Caco-2 (cell line): Measurements from ENCODE around the gene TRMT61A. TPM values are rescaled to one million over a fixed set of nuclear protein-coding genes. Genes with fewer than 3 reads are reported as not detected.
"Not testable (repeated sequence)": the region's sequence is repeated elsewhere in the genome, so short reads cannot be mapped to it uniquely, and the experiment has no call there.

Source experiments
- BruUV-seq: library from RNA; stranded (reverse); fragments of 400-500 nt; replicated peaks from 2 replicates; lab custom pipeline; 2021; lab: Mats Ljungman, UMichigan
- CTCF ChIA-PET: fragments of 300-600 bp; sonication (Branson Sonifier 250); formaldehyde crosslinking; loops from one replicate; lab custom pipeline; 2022; ENCODE audit warnings: antibody characterized with exemption; lab: Charles Lee
- POLR2A ChIA-PET: fragments of 300-600 bp; sonication (Branson Sonifier 250); formaldehyde crosslinking; loops from one replicate; lab custom pipeline; 2022; ENCODE audit warnings: antibody characterized with exemption; lab: Charles Lee
- DNase-seq, 2 experiments: peaks; one replicate each; pipeline versions ENCODE4 v3.0.0 to v3.0.0-alpha.2; 2020 to 2022
- H3K27me3 ChIP-seq: replicated peaks from 2 replicates; pipeline ENCODE4 v1.6.0; 2011; ENCODE audit warnings: low read length; ENCODE audit not compliant: control insufficient read depth, insufficient read depth
- H3K36me3 ChIP-seq: 2 replicates; pipeline ENCODE4 v1.5.1; 2011; ENCODE audit warnings: low read length; ENCODE audit not compliant: control insufficient read depth, insufficient read depth
- H3K4me1 ChIP-seq: fragments of 250-450 bp; sonication (Bioruptor Pico); 2 replicates; pipeline ENCODE4 v1.5.1; 2020; ENCODE audit warnings: mild to moderate bottlenecking
- H3K4me3 ChIP-seq: 2 replicates; pipeline ENCODE4 v1.5.1; 2011; ENCODE audit warnings: low read depth, mild to moderate bottlenecking, control low read depth, low read length
- H3K9me3 ChIP-seq: fragments of 250-450 bp; sonication (Bioruptor Pico); 2 replicates; pipeline ENCODE4 v1.5.1; 2020; ENCODE audit warnings: mild to moderate bottlenecking, moderate library complexity
- H3K27ac Mint-ChIP-seq: one replicate; pipeline ENCODE4 v1.8.0; 2022; ENCODE audit warnings: mixed read lengths; ENCODE audit not compliant: unreplicated experiment
- H3K27me3 Mint-ChIP-seq: one replicate; pipeline ENCODE4 v1.8.0; 2022; ENCODE audit warnings: mixed read lengths; ENCODE audit not compliant: insufficient read depth, unreplicated experiment
- H3K36me3 Mint-ChIP-seq: one replicate; pipeline ENCODE4 v1.8.0; 2022; ENCODE audit warnings: mild to moderate bottlenecking, mixed read lengths; ENCODE audit not compliant: insufficient read depth, unreplicated experiment
- H3K4me1 Mint-ChIP-seq: one replicate; pipeline ENCODE4 v1.8.0; 2022; ENCODE audit warnings: low read depth, mixed read lengths; ENCODE audit not compliant: unreplicated experiment
- H3K4me3 Mint-ChIP-seq: one replicate; pipeline ENCODE4 v1.8.0; 2022; ENCODE audit warnings: mild to moderate bottlenecking, moderate library complexity, mixed read lengths; ENCODE audit not compliant: unreplicated experiment
- H3K9me3 Mint-ChIP-seq: one replicate; pipeline ENCODE4 v1.8.0; 2022; ENCODE audit warnings: mixed read lengths; ENCODE audit not compliant: unreplicated experiment
- CTCF ChIP-seq, 2 experiments: fragments of 200-600 bp in 1 of 2; IDR thresholded peaks; 1 replicate in 1 of 2; 2 replicates in 1 of 2; pipeline versions ENCODE4 v1.5.1 to v1.8.0; 2011 to 2022; ENCODE audit warnings: antibody characterized with exemption in 1 of 2, control low read depth in 1 of 2, inconsistent platforms in 1 of 2, low read depth in 1 of 2, low read length in 1 of 2, mild to moderate bottlenecking in 1 of 2, moderate library complexity in 1 of 2; ENCODE audit not compliant: insufficient read depth in 1 of 2, severe bottlenecking in 1 of 2, unreplicated experiment in 1 of 2
- intact Hi-C: fragments of 100-400 bp; cut with micrococcal nuclease; formaldehyde crosslinking; loops from one replicate; pipeline ENCODE4 v1.10.0; 2022; ENCODE audit not compliant: unreplicated experiment
- total RNA-seq: library from RNA; stranded (reverse); gene quantifications from 2 replicates; pipeline ENCODE4 v1.2.3, GENCODE V29; 2022

The TRMT61A gene
- total RNA-seq, 1 experiment from 2014 or later = 22.3 TPM

GRCh38 chr14:103524002-103524935 is 4.7 kb upstream of the TRMT61A start:
- Histone ChIP-seq H3K36me3 (peaks cover 5% of the 10 kb centered on the region), H3K4me3 (peak overlapping the region; percentile 13), H3K4me1 (peaks cover 62% of the 10 kb centered on the region), H3K27me3 (no peaks in the 10 kb centered on the region), H3K9me3 (no peaks in the 10 kb centered on the region)
- ChIA-PET CTCF (no interaction called here), POLR2A (interaction anchor here (0.6 kb wide), 1 partner anchor 40 kb away, joined by 10 read pairs; no protein-coding TSS in a partner anchor)
- no peak for TF ChIP-seq CTCF (IDR thresholded peaks at IDR 0.05; ENCODE audit: insufficient read depth in 1 of 2, low read depth in 1 of 2, low read length in 1 of 2, severe bottlenecking in 1 of 2, unreplicated experiment in 1 of 2)
- no peaks in the 10 kb centered on the region for H3K27me3 Mint-ChIP-seq
- peak overlapping the region; percentile 84 for H3K27ac Mint-ChIP-seq
- DNase-seq = no peak
- H3K36me3 Mint-ChIP-seq = peaks cover 42% of the 10 kb centered on the region
- no TSS peak for BruUV-seq
- peak overlapping the region; percentile 51 for H3K4me3 Mint-ChIP-seq
- H3K4me1 Mint-ChIP-seq = peaks cover 35% of the 10 kb centered on the region
- intact Hi-C loops = no loop called here
- H3K9me3 Mint-ChIP-seq = no peaks in the 10 kb centered on the region

GRCh38 chr14:103525430-103526246 is 3.4 kb upstream of the TRMT61A start:
- H3K9me3 Mint-ChIP-seq, H3K27me3 ChIP-seq, CTCF ChIA-PET, H3K27me3 Mint-ChIP-seq, H3K36me3 ChIP-seq, intact Hi-C loops, H3K9me3 ChIP-seq, H3K4me3 ChIP-seq, BruUV-seq, POLR2A ChIA-PET: not testable (repeated sequence)
- Mint-ChIP-seq H3K27ac (peak overlapping the region; percentile 84), H3K4me3 (peak overlapping the region; percentile 51), H3K36me3 (peaks cover 38% of the 10 kb centered on the region), H3K4me1 (peaks cover 35% of the 10 kb centered on the region)
- H3K4me1 ChIP-seq = peaks cover 68% of the 10 kb centered on the region
- peak; percentile 75 to 85 for DNase-seq

GRCh38 chr14:103526247-103526913 is 2.6 kb upstream of the TRMT61A start:
- CTCF ChIA-PET = no interaction called here
- no peak overlapping the region for H3K4me3 ChIP-seq
- Mint-ChIP-seq H3K4me1 (peaks cover 35% of the 10 kb centered on the region), H3K36me3 (peaks cover 38% of the 10 kb centered on the region), H3K4me3 (peak overlapping the region; percentile 51), H3K27me3 (no peaks in the 10 kb centered on the region), H3K9me3 (no peaks in the 10 kb centered on the region), H3K27ac (peak overlapping the region; percentile 84)
- DNase-seq = no peak
- intact Hi-C loops = no loop called here
- BruUV-seq = no TSS peak
- no peak for TF ChIP-seq CTCF (IDR thresholded peaks at IDR 0.05; ENCODE audit: insufficient read depth in 1 of 2, low read depth in 1 of 2, low read length in 1 of 2, severe bottlenecking in 1 of 2, unreplicated experiment in 1 of 2)
- H3K4me1 ChIP-seq = peaks cover 62% of the 10 kb centered on the region
- POLR2A ChIA-PET = no interaction called here
- H3K9me3 ChIP-seq = no peaks in the 10 kb centered on the region
- no peaks in the 10 kb centered on the region for H3K27me3 ChIP-seq
- no peaks in the 10 kb centered on the region for H3K36me3 ChIP-seq
